ENCODE results near the gene UPK1A. TPM values are rescaled to one million over a fixed set of nuclear protein-coding genes. Genes with fewer than 3 reads are reported as not detected.
A peak's percentile ranks its signal among the peaks of the same experiment; 100 is the strongest.

The UPK1A gene
- total and polyA plus RNA-seq, 9 of the 15 experiments (the other 6 are each of a cell fraction or from before 2014, with no cell fraction given), result 0.06 to 0.13 TPM; not detected in 7

DNA sequence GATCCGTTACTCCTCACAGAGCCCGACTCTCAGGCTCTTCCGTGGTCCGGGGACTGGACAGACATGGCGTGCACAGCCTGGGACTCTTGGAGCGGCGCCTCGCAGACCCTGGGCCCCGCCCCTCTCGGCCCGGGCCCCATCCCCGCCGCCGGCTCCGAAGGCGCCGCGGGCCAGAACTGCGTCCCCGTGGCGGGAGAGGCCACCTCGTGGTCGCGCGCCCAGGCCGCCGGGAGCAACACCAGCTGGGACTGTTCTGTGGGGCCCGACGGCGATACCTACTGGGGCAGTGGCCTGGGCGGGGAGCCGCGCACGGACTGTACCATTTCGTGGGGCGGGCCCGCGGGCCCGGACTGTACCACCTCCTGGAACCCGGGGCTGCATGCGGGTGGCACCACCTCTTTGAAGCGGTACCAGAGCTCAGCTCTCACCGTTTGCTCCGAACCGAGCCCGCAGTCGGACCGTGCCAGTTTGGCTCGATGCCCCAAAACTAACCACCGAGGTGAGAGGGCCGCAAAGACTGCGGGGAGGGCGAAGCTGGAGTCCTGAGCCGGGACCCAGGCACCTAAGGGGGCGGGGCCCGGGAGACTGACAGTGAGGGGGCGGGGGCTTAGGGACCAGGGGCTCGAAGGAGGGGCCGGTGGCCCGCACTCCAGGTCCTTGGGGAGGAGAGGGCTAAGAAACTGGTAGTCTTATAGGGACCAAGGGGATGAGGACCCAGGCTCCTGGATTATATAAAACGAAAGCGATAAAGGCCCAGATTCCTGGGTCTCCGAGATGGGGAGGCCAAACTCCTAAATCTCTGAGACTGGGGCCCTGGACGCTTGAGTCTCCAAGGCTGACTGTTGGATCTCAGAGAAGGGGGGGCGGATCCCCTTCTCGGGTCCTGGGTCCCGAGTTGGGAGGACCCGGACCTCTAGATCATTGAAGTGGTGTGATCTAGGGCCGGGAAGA lies 22.8 kb upstream of the UPK1A start (continued):
- TF ChIP-seq NCOA4 (IDR thresholded peaks at IDR 0.05; ENCODE audit: partially characterized antibody), result no peak
- TF ChIP-seq HDAC8 (tag; IDR thresholded peaks at IDR 0.05), result 0 out of 2 replicates have a peak, but pooled peaks have one; percentile 37
- TF ChIP-seq MYC (IDR thresholded peaks at IDR 0.05; ENCODE audit: low read depth, low read length), result peak; percentile 94
- no peak for TF ChIP-seq MYC (CRISPR knock-in tag; IDR thresholded peaks at IDR 0.05; ENCODE audit: borderline replicate concordance, low read depth)
- TF ChIP-seq FOXK1 (CRISPR knock-in tag; IDR thresholded peaks at IDR 0.05; ENCODE audit: borderline replicate concordance), result peak; percentile 93; the same call in 1 of the 2 replicates
- TF ChIP-seq, protein P1, sequence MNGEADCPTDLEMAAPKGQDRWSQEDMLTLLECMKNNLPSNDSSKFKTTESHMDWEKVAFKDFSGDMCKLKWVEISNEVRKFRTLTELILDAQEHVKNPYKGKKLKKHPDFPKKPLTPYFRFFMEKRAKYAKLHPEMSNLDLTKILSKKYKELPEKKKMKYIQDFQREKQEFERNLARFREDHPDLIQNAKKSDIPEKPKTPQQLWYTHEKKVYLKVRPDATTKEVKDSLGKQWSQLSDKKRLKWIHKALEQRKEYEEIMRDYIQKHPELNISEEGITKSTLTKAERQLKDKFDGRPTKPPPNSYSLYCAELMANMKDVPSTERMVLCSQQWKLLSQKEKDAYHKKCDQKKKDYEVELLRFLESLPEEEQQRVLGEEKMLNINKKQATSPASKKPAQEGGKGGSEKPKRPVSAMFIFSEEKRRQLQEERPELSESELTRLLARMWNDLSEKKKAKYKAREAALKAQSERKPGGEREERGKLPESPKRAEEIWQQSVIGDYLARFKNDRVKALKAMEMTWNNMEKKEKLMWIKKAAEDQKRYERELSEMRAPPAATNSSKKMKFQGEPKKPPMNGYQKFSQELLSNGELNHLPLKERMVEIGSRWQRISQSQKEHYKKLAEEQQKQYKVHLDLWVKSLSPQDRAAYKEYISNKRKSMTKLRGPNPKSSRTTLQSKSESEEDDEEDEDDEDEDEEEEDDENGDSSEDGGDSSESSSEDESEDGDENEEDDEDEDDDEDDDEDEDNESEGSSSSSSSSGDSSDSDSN (IDR thresholded peaks at IDR 0.05; ENCODE audit: borderline replicate concordance in 1 of 2, low read depth in 2 of 2, low read length in 2 of 2), result peak; percentile 89 to 94; a peak in 3 of 4 replicates
- peak; percentile 80 for TF ChIP-seq KDM5B (IDR thresholded peaks at IDR 0.05; ENCODE audit: insufficient replicate concordance, low read depth, low read length)
- peak; percentile 47; the same call in 1 of the 2 replicates for TF ChIP-seq DPF2 (IDR thresholded peaks at IDR 0.05)
- TF ChIP-seq CREB1 (IDR thresholded peaks at IDR 0.05), result peak; percentile 45; the same call in 1 of the 2 replicates
- TF ChIP-seq CREB1 (CRISPR knock-in tag; IDR thresholded peaks at IDR 0.05), result peak; percentile 85
- TF ChIP-seq HDAC2 (IDR thresholded peaks at IDR 0.05), result peak; percentile 65; the same call in 1 of the 2 replicates
- peak in 1 of 2 experiments; percentile 51; a peak in 2 of 4 replicates for TF ChIP-seq HDAC1 (IDR thresholded peaks at IDR 0.05)
- no peak for TF ChIP-seq ATF1 (CRISPR knock-in tag; IDR thresholded peaks at IDR 0.05)
- peak; percentile 50 for TF ChIP-seq ATF1 (tag; IDR thresholded peaks at IDR 0.05)
- TF ChIP-seq SREBF1 (IDR thresholded peaks at IDR 0.05; ENCODE audit: borderline replicate concordance, low read depth, low read length), result peak; percentile 89
- no peak for TF ChIP-seq FUS (optimal IDR thresholded peaks at IDR 0.05; ENCODE audit: low read depth, low read length)
- TF ChIP-seq ZBTB9 (CRISPR knock-in tag; IDR thresholded peaks at IDR 0.05), result peak; percentile 90
- peak; percentile 68; the same call in 1 of the 2 replicates for TF ChIP-seq TRIM28 (IDR thresholded peaks at IDR 0.05)
- peak; percentile 100 for TF ChIP-seq ATF7 (IDR thresholded peaks at IDR 0.05)
- no peak for TF ChIP-seq HDAC3 (IDR thresholded peaks at IDR 0.05; ENCODE audit: borderline replicate concordance, partially characterized antibody)
- TF ChIP-seq SMARCA4 (IDR thresholded peaks at IDR 0.05), result no peak
- 0 out of 2 replicates have a peak, but pooled peaks have one; percentile 43 for TF ChIP-seq PTBP1 (IDR thresholded peaks at IDR 0.05; ENCODE audit: low read depth, low read length)
- TF ChIP-seq PPARD (CRISPR knock-in tag; IDR thresholded peaks at IDR 0.05), result no peak
- TF ChIP-seq EP400 (IDR thresholded peaks at IDR 0.05), result peak; percentile 79
- peak; percentile 97 for TF ChIP-seq PKNOX1 (IDR thresholded peaks at IDR 0.05)
- TF ChIP-seq GATA2 (CRISPR knock-in tag; IDR thresholded peaks at IDR 0.05), result no peak

Data from K562 (cell line).